Measurements from ENCODE around the gene RABGAP1L. TPM values are rescaled to one million over a fixed set of nuclear protein-coding genes. Genes with fewer than 3 reads are reported as not detected.

Gene RABGAP1L
- total and polyA plus RNA-seq, 2 of the 4 experiments (the other 2 are of a cell fraction) = 7.9 to 26.7 TPM

GRCh38 chr1:174322202-174322862, 163.0 kb downstream of the RABGAP1L start:
- in situ Hi-C loops (cut with MboI; ENCODE audit: low sequenced_read_pairs) = no loop called here
- Histone ChIP-seq H3K27me3 (ENCODE audit: control insufficient read depth, insufficient read depth, low read length) (no peaks in the 10 kb centered on the region), H2AK5ac (ENCODE audit: low read depth, low read length) (no peak overlapping the region), H3K4me3 (ENCODE audit: insufficient read depth, low read depth, low read length) (no peak overlapping the region), H3K18ac (ENCODE audit: low read depth, low read length) (no peak overlapping the region), H3K9me1 (ENCODE audit: insufficient read depth, low read length) (no peaks in the 10 kb centered on the region), H3K36me3 (ENCODE audit: control insufficient read depth, insufficient read depth, low read length) (0 out of 2 replicates have a peak, but pooled peaks cover 1% of the 10 kb centered on the region), H4K8ac (ENCODE audit: low read depth in 2 of 2, low read length in 2 of 2) (no peak overlapping the region), H2AFZ (replicated peaks; ENCODE audit: low read length, poor library complexity) (no peak overlapping the region), H3K27ac (ENCODE audit: insufficient read depth, low read length) (no peak overlapping the region), H2BK20ac (ENCODE audit: low read depth, low read length) (no peak overlapping the region), H2BK5ac (ENCODE audit: low read depth, low read length, poor library complexity, severe bottlenecking) (no peak overlapping the region), H2BK15ac (ENCODE audit: low read depth, low read length) (no peak overlapping the region), H4K5ac (ENCODE audit: low read depth, low read length) (no peak overlapping the region), H3K23ac (ENCODE audit: low read depth, low read length) (no peak overlapping the region), H3K79me1 (ENCODE audit: low read depth in 1 of 2, low read length in 2 of 2) (no peaks in the 10 kb centered on the region), H3K14ac (replicated peaks; ENCODE audit: low read depth, low read length) (no peak overlapping the region), H3K4me1 (ENCODE audit: control insufficient read depth, insufficient read depth, low read length) (no peaks in the 10 kb centered on the region), H2BK120ac (ENCODE audit: low read depth, low read length) (no peak overlapping the region), H3K9me3 (ENCODE audit: control insufficient read depth, insufficient read depth, low read length) (peaks cover 9% of the 10 kb centered on the region), H4K91ac (ENCODE audit: insufficient read depth, low read depth, low read length) (no peak overlapping the region), H3K56ac (ENCODE audit: extremely low read depth, insufficient read depth, low read length) (no peak overlapping the region), H3K4me2 (ENCODE audit: low read depth, low read length) (no peak overlapping the region), H3K9ac (ENCODE audit: low read depth, low read length) (no peak overlapping the region), H4K20me1 (ENCODE audit: insufficient read depth, low read length) (no peaks in the 10 kb centered on the region), H2AK9ac (replicated peaks; ENCODE audit: low read depth, low read length, poor library complexity) (no peak overlapping the region), H3K4ac (ENCODE audit: low read depth, low read length) (no peak overlapping the region)
- ChIA-PET CTCF (no interaction called here), POLR2A (ENCODE audit: unreplicated experiment) (no interaction called here)
- no TSS peak for BruUV-seq (replicated peaks)
- no CpG with 5 or more reads among the region's 1 CpG for WGBS, 2 experiments (ENCODE audit: extremely low coverage in 2 of 2, insufficient read length in 1 of 2)
- TF ChIP-seq RAD21 (IDR thresholded peaks at IDR 0.05; ENCODE audit: low read length) (no peak), FOS (IDR thresholded peaks at IDR 0.05; ENCODE audit: low read depth, low read length) (no peak), SMC3 (IDR thresholded peaks at IDR 0.05; ENCODE audit: low read depth, low read length) (no peak), POLR2A (IDR thresholded peaks at IDR 0.05; ENCODE audit: low read depth, low read length) (no peak), RCOR1 (IDR thresholded peaks at IDR 0.05; ENCODE audit: insufficient replicate concordance, low read length) (no peak), CHD1 (IDR thresholded peaks at IDR 0.05; ENCODE audit: low read depth, low read length) (no peak), BHLHE40 (IDR thresholded peaks at IDR 0.05; ENCODE audit: low read depth, low read length) (no peak), MAFK (IDR thresholded peaks at IDR 0.05; ENCODE audit: low read depth, low read length) (no peak), NFE2L2 (IDR thresholded peaks at IDR 0.05; ENCODE audit: low read depth, low read length) (no peak), MXI1 (IDR thresholded peaks at IDR 0.05; ENCODE audit: borderline replicate concordance, low read depth, low read length) (no peak), CEBPB (IDR thresholded peaks at IDR 0.05; ENCODE audit: low read depth, low read length) (no peak), MAZ (IDR thresholded peaks at IDR 0.05; ENCODE audit: borderline replicate concordance, low read depth, low read length) (no peak), CTCF (conservative IDR thresholded peaks at IDR 0.05; ENCODE audit: low read depth, low read length) (no peak)
- TF ChIP-seq, protein P1, sequence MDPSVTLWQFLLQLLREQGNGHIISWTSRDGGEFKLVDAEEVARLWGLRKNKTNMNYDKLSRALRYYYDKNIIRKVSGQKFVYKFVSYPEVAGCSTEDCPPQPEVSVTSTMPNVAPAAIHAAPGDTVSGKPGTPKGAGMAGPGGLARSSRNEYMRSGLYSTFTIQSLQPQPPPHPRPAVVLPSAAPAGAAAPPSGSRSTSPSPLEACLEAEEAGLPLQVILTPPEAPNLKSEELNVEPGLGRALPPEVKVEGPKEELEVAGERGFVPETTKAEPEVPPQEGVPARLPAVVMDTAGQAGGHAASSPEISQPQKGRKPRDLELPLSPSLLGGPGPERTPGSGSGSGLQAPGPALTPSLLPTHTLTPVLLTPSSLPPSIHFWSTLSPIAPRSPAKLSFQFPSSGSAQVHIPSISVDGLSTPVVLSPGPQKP (IDR thresholded peaks at IDR 0.05; ENCODE audit: borderline replicate concordance, low read depth, low read length) = no peak
- TF ChIP-seq, protein P2, sequence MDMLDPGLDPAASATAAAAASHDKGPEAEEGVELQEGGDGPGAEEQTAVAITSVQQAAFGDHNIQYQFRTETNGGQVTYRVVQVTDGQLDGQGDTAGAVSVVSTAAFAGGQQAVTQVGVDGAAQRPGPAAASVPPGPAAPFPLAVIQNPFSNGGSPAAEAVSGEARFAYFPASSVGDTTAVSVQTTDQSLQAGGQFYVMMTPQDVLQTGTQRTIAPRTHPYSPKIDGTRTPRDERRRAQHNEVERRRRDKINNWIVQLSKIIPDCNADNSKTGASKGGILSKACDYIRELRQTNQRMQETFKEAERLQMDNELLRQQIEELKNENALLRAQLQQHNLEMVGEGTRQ (IDR thresholded peaks at IDR 0.05; ENCODE audit: low read depth, low read length) = no peak
- dilution Hi-C loops (cut with HindIII; ENCODE audit: low sequenced_read_pairs, unreplicated experiment) = no loop called here
- intact Hi-C loops (cut with micrococcal nuclease) = no loop called here
- ATAC-seq (ENCODE audit: low read depth) = no peak
- no peak for DNase-seq
